ENCODE data around the gene DCUN1D1.

DCUN1D1 gene

GRCh38 chr3:182989566-182989965 lies 9.2 kb upstream of the DCUN1D1 start:
- no peak overlapping the region for H3K4me3 ChIP-seq (ENCODE audit: control insufficient read depth, low read depth, low read length)
- no peak for DNase-seq (ENCODE audit: low read depth)
- no peak for TF ChIP-seq CTCF (conservative IDR thresholded peaks at IDR 0.05; ENCODE audit: control insufficient read depth, insufficient read depth, low read depth, low read length)

GRCh38 chr3:182986021-182986420 lies 5.7 kb upstream of the DCUN1D1 start:
- H3K4me3 ChIP-seq (ENCODE audit: control insufficient read depth, low read depth, low read length), result no peak overlapping the region
- TF ChIP-seq CTCF (conservative IDR thresholded peaks at IDR 0.05; ENCODE audit: control insufficient read depth, insufficient read depth, low read depth, low read length), result no peak
- no peak for DNase-seq (ENCODE audit: low read depth)

DNA sequence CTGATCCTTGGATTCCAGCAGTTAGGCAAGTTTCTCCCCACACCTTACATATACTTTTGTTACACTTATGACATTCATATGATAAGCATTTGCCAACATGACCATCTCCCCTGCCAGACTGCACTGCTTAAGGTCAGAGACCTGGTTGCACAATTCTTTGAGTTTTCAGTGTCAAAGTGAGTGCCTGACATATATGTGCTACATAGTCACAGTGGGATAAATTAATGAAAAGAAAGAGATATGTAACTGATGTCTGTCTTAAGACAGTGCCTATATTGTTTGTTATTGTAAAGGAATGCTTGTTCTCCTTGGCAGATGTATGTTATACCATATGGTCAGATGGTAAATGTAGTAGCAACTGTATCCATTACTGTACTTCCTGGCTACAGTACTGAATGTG lies 3.5 kb upstream of the DCUN1D1 start:
- TF ChIP-seq CTCF (conservative IDR thresholded peaks at IDR 0.05; ENCODE audit: control insufficient read depth, insufficient read depth, low read depth, low read length), result no peak
- H3K4me3 ChIP-seq (ENCODE audit: control insufficient read depth, low read depth, low read length), result no peak overlapping the region
- DNase-seq (ENCODE audit: low read depth), result peak; percentile 28

GRCh38 chr3:182981038-182981380 lies 671 bp upstream of the DCUN1D1 start:
- TF ChIP-seq CTCF (conservative IDR thresholded peaks at IDR 0.05; ENCODE audit: control insufficient read depth, insufficient read depth, low read depth, low read length), result no peak
- H3K4me3 ChIP-seq (ENCODE audit: control insufficient read depth, low read depth, low read length), result peak overlapping the region; percentile 66
- DNase-seq (ENCODE audit: low read depth), result no peak

DNA sequence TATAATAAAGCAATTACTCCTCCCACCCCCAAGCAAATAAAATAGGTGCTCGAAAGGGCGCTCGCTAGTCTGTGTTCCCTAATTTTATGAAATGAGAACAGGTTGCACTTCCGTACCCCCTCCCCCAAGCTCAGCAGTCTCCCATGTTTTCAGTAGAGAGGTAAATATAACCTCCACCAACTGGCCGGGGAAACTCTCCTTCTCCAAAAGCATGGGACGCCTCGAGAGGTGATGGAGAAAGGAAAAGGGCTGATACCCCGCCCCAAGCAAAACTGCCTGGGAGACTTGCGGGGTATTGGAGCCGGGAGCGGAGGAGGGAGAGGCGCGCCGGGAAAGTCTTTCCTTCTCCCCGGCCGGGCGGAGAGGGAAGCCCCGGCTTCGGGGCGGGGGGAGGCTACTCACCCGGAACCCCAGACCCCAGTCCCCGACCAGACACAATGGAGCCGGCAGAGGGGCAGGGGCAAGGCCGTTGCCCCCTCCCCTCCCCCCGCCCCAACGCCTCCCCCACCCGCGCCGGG lies 605 bp downstream of the DCUN1D1 start:
- no peak for DNase-seq (ENCODE audit: low read depth)
- TF ChIP-seq CTCF (conservative IDR thresholded peaks at IDR 0.05; ENCODE audit: control insufficient read depth, insufficient read depth, low read depth, low read length), result no peak
- H3K4me3 ChIP-seq (ENCODE audit: control insufficient read depth, low read depth, low read length), result peak overlapping the region; percentile 85

DNA sequence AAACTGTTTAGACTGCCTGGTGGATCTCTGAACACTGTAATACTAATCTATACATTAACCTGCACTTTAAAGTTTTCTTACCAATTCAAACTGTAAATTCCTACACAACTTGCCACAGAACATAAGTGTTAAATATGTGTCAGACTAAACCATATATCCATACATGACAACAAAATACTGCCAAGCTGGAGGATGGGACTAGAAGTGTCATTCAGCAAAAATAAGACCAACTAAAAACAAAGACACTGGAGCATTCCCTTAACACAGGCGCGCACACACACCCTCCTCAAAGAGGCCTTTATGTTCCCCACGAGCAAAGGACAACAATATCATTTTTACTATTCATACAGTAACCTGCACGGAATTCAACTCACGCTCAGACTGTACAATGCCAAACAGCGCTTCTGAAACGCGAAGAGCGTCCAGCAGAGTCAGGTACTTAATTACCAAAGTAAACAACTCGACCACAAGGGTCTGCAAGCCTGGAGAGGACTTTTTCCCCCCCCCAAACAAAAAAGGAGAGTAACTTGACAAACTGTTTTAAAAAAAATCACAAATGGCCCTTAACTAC lies 1.1 kb downstream of the DCUN1D1 start:
- no peak for DNase-seq (ENCODE audit: low read depth)
- peak overlapping the region; percentile 85 for H3K4me3 ChIP-seq (ENCODE audit: control insufficient read depth, low read depth, low read length)
- no peak for TF ChIP-seq CTCF (conservative IDR thresholded peaks at IDR 0.05; ENCODE audit: control insufficient read depth, insufficient read depth, low read depth, low read length)

DNA sequence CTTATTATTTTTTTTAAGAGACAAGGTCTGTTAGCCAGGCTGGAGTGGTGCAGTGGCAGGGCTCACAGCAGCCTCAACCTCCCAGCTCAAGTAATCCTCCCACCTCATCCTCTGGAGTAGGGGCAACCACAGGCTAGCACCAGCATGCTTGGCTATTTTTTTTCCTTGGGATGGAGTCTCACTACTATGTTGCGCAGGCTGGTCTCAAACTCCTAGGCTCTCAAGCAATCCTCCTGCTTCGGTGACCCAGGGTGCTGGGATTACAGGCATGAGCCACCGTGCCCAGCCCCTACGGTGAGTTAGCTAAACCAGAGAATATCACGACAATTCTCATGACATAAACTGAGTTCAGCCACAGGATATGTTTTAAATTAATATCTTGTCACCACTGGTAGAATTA lies 2.0 kb downstream of the DCUN1D1 start:
- no peak overlapping the region for H3K4me3 ChIP-seq (ENCODE audit: control insufficient read depth, low read depth, low read length)
- no peak for DNase-seq (ENCODE audit: low read depth)
- no peak for TF ChIP-seq CTCF (conservative IDR thresholded peaks at IDR 0.05; ENCODE audit: control insufficient read depth, insufficient read depth, low read depth, low read length)

All from fibroblast of mammary gland (primary cell).